GM12865 (cell line): ENCODE results near the gene EIF4E2.

Source experiments
- DNase-seq: peaks from one replicate; pipeline ENCODE4 v3.0.0; 2010; ENCODE audit warnings: low read depth
- H3K4me3 ChIP-seq: 2 replicates; pipeline ENCODE4 v1.5.1; 2011; ENCODE audit warnings: mild to moderate bottlenecking, low read depth, low read length, control low read depth
- TF ChIP-seq, protein P1 (sequence below): IDR thresholded peaks from 2 replicates; pipeline ENCODE4 v1.5.1; 2011; ENCODE audit warnings: low read length, control low read depth, low read depth, inconsistent platforms; ENCODE audit not compliant: insufficient read depth; ENCODE audit errors: missing control alignments

Gene EIF4E2

GRCh38 chr2:232584238-232584637 lies 33.7 kb downstream of the EIF4E2 start:
- no peak for DNase-seq
- H3K4me3 ChIP-seq: no peak overlapping the region
- TF ChIP-seq, protein P1, sequence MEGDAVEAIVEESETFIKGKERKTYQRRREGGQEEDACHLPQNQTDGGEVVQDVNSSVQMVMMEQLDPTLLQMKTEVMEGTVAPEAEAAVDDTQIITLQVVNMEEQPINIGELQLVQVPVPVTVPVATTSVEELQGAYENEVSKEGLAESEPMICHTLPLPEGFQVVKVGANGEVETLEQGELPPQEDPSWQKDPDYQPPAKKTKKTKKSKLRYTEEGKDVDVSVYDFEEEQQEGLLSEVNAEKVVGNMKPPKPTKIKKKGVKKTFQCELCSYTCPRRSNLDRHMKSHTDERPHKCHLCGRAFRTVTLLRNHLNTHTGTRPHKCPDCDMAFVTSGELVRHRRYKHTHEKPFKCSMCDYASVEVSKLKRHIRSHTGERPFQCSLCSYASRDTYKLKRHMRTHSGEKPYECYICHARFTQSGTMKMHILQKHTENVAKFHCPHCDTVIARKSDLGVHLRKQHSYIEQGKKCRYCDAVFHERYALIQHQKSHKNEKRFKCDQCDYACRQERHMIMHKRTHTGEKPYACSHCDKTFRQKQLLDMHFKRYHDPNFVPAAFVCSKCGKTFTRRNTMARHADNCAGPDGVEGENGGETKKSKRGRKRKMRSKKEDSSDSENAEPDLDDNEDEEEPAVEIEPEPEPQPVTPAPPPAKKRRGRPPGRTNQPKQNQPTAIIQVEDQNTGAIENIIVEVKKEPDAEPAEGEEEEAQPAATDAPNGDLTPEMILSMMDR: no peak

GRCh38 chr2:232586943-232587505 lies 36.5 kb downstream of the EIF4E2 start:
- H3K4me3 ChIP-seq: no peak overlapping the region
- DNase-seq: no peak
- TF ChIP-seq, protein P1: no peak

DNA sequence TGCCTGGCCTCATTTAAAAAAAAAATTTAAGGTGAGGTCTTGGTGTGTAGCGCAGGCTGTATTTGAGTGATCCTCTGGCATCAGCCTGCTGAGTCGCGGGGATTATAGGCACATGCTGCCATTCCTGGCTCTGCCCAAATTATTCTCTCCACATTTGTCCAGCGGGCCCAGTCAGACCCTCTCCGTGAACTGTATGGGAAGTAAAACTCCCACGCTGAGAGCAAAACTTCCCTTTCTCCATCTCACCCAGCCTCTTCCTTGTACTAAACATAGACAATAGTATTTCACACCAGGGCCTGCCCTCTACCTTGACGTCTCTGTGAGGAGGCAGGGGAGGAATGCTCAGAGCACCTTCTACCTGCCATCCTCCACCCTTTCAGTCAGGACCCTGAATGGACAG lies 37.0 kb downstream of the EIF4E2 start:
- DNase-seq: no peak
- H3K4me3 ChIP-seq: no peak overlapping the region
- TF ChIP-seq, protein P1: no peak

GRCh38 chr2:232588031-232588430 lies 37.5 kb downstream of the EIF4E2 start:
- TF ChIP-seq, protein P1: no peak
- no peak for DNase-seq
- H3K4me3 ChIP-seq: no peak overlapping the region

- TF ChIP-seq, protein P1: no peak
- DNase-seq: no peak
- H3K4me3 ChIP-seq: no peak overlapping the region
Measured at GRCh38 chr2:232588680-232589585, 38.4 kb downstream of the EIF4E2 start.

GRCh38 chr2:232592772-232593395 lies 42.4 kb downstream of the EIF4E2 start:
- TF ChIP-seq, protein P1: no peak
- no peak overlapping the region for H3K4me3 ChIP-seq
- no peak for DNase-seq
